K562 (cell line): ENCODE data around the gene GSTO2. TPM values are rescaled to one million over a fixed set of nuclear protein-coding genes. Genes with fewer than 3 reads are reported as not detected.

Experiments used
- JUND ChIP-seq, 2 experiments: IDR thresholded peaks; 2 replicates in 1 of 2; 3 replicates in 1 of 2; pipeline ENCODE4 v1.6.1; 2011; ENCODE audit warnings: borderline replicate concordance in 2 of 2, low read depth in 2 of 2, low read length in 2 of 2, improper control_type of control experiment in 1 of 2, missing biosample characterization in 1 of 2, missing genetic modification characterization in 1 of 2, missing genetic modification reagents in 1 of 2
- ZNF316 ChIP-seq: fragments of 450-650 bp; IDR thresholded peaks from 2 replicates; pipeline ENCODE4 v1.6.1; 2016
- ZNF318 ChIP-seq, 2 experiments: fragments of 450-650 bp; IDR thresholded peaks; 2 replicates each; pipeline ENCODE4 v1.6.1; 2016; ENCODE audit warnings: mild to moderate bottlenecking in 2 of 2, borderline replicate concordance in 1 of 2, low read depth in 1 of 2, moderate library complexity in 1 of 2
- polyA plus RNA-seq, 8 experiments: library from polyadenylated mRNA; depleted of rRNA in 4 of 8; stranded (reverse) in 5 of 8; unstranded in 3 of 8; fragments of >200 nt; fragmentation: Nextera tagmentation in 2 of 8; fragmentation: Illumina TruSeq in 1 of 8; extraction: Ambion mirVana in 2 of 8; extraction: Trizol in 1 of 8; gene quantifications; 2 replicates each; pipeline versions ENCODE4 v1.2.1 to v1.2.3, GENCODE V29; 2011 to 2014; ENCODE audit warnings: inconsistent platforms in 1 of 8, missing spikeins in 1 of 8
- total RNA-seq, 7 experiments: library from RNA; depleted of rRNA in 6 of 7; stranded (reverse); fragments of >200 nt in 6 of 7; fragmentation: Illumina TruSeq in 2 of 7; extraction: Trizol in 2 of 7; gene quantifications; 2 replicates each; pipeline versions ENCODE4 v1.2.1 to v1.2.3, GENCODE V29; 2011 to 2021; ENCODE audit warnings: low replicate concordance in 1 of 7

The GSTO2 gene
- total and polyA plus RNA-seq, 9 of the 15 experiments (the other 6 are each of a cell fraction or from before 2014, with no cell fraction given): 0.18 to 1.8 (median 0.90) TPM

DNA sequence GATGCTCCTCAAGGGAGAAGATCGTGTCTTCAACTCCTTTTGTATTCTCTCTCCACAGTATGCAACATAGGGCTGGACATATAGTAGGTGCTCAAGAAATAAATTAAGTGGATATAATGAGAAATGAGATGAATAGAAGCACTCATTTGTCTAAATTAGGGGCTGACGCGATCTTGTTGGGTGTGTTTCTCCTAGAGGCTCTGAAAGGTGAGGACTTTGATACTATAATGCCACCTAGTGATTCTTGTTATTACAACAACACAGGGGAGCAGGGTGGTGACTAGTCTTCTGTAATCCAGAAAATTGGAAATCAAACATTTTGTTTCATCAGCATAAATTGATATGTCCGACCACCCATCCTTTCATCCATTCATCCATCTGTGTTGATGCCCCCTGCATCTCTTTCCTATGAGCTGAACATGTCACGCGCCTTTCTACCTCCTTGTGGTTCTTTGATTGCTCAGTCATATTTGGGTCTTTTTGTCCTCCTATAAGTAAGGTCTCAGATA, 81.2 kb downstream of the GSTO2 start (continued):
- TF ChIP-seq ZNF318 (IDR thresholded peaks at IDR 0.05; ENCODE audit: borderline replicate concordance in 1 of 2, low read depth in 1 of 2) (no peak), ZNF316 (peak; percentile 98), JUND (IDR thresholded peaks at IDR 0.05; ENCODE audit: borderline replicate concordance, low read depth, low read length) (peak; percentile 33; the same call in 1 of the 2 replicates), JUND (tag; IDR thresholded peaks at IDR 0.05; ENCODE audit: borderline replicate concordance, low read depth, low read length) (no peak)
